ENCODE measurements around the gene KCNMA1.

- TF ChIP-seq, protein P1, sequence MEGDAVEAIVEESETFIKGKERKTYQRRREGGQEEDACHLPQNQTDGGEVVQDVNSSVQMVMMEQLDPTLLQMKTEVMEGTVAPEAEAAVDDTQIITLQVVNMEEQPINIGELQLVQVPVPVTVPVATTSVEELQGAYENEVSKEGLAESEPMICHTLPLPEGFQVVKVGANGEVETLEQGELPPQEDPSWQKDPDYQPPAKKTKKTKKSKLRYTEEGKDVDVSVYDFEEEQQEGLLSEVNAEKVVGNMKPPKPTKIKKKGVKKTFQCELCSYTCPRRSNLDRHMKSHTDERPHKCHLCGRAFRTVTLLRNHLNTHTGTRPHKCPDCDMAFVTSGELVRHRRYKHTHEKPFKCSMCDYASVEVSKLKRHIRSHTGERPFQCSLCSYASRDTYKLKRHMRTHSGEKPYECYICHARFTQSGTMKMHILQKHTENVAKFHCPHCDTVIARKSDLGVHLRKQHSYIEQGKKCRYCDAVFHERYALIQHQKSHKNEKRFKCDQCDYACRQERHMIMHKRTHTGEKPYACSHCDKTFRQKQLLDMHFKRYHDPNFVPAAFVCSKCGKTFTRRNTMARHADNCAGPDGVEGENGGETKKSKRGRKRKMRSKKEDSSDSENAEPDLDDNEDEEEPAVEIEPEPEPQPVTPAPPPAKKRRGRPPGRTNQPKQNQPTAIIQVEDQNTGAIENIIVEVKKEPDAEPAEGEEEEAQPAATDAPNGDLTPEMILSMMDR (IDR thresholded peaks at IDR 0.05), result no peak
- no peak for TF ChIP-seq EZH2 (IDR thresholded peaks at IDR 0.05; ENCODE audit: borderline replicate concordance, insufficient read depth, low read depth, low read length, poor library complexity, severe bottlenecking)
Measured at GRCh38 chr10:77635402-77636227, 2.0 kb downstream of the KCNMA1 start.

Data from B cell (primary cell).